ENCODE results near the gene ANKRD55. TPM values are rescaled to one million over a fixed set of nuclear protein-coding genes. Genes with fewer than 3 reads are reported as not detected.

Gene ANKRD55
- total RNA-seq, 2 experiments from 2014 or later, result not detected

- no peak overlapping the region for H3K27ac ChIP-seq (ENCODE audit: low read depth, low read length, poor library complexity, severe bottlenecking)
- no peak overlapping the region for H2AFZ ChIP-seq (ENCODE audit: low read length)
- H3K4me1 ChIP-seq (ENCODE audit: insufficient read depth, low read length, poor library complexity, severe bottlenecking), result no peaks in the 10 kb centered on the region
- H3K79me2 ChIP-seq (ENCODE audit: insufficient read depth, low read depth, low read length), result no peaks in the 10 kb centered on the region
- DNase-seq (ENCODE audit: low spot score), result no peak
- BruUV-seq (replicated peaks), result no TSS peak
- H3K9me3 ChIP-seq (ENCODE audit: low read length), result no peaks in the 10 kb centered on the region
- POLR2A ChIA-PET, result interaction anchor here (0.6 kb wide), 2 partner anchors 58 to 927 kb away, joined by 3 to 5 read pairs; no protein-coding TSS in a partner anchor
- H3K9me2 ChIP-seq (ENCODE audit: insufficient read depth, low read length), result no peaks in the 10 kb centered on the region
- H3K4me2 ChIP-seq (ENCODE audit: low read length), result no peak overlapping the region
- H3K36me3 ChIP-seq (ENCODE audit: insufficient read depth, low read length), result no peaks in the 10 kb centered on the region
- TF ChIP-seq, protein P1, sequence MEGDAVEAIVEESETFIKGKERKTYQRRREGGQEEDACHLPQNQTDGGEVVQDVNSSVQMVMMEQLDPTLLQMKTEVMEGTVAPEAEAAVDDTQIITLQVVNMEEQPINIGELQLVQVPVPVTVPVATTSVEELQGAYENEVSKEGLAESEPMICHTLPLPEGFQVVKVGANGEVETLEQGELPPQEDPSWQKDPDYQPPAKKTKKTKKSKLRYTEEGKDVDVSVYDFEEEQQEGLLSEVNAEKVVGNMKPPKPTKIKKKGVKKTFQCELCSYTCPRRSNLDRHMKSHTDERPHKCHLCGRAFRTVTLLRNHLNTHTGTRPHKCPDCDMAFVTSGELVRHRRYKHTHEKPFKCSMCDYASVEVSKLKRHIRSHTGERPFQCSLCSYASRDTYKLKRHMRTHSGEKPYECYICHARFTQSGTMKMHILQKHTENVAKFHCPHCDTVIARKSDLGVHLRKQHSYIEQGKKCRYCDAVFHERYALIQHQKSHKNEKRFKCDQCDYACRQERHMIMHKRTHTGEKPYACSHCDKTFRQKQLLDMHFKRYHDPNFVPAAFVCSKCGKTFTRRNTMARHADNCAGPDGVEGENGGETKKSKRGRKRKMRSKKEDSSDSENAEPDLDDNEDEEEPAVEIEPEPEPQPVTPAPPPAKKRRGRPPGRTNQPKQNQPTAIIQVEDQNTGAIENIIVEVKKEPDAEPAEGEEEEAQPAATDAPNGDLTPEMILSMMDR (conservative IDR thresholded peaks at IDR 0.05; ENCODE audit: low read length), result no peak
- no peak for TF ChIP-seq EZH2phosphoT487 (IDR thresholded peaks at IDR 0.05; ENCODE audit: borderline replicate concordance, low read depth, low read length)
- intact Hi-C loops (cut with micrococcal nuclease; ENCODE audit: unreplicated experiment), result no loop called here
- CTCF ChIA-PET (ENCODE audit: unreplicated experiment), result no interaction called here
- H3K4me3 ChIP-seq (ENCODE audit: low read depth, low read length, poor library complexity, severe bottlenecking), result no peak overlapping the region
- H4K20me1 ChIP-seq (ENCODE audit: insufficient read depth, low read length), result no peaks in the 10 kb centered on the region
Measured at GRCh38 chr5:56191656-56192055, 41.5 kb downstream of the ANKRD55 start.

DNA sequence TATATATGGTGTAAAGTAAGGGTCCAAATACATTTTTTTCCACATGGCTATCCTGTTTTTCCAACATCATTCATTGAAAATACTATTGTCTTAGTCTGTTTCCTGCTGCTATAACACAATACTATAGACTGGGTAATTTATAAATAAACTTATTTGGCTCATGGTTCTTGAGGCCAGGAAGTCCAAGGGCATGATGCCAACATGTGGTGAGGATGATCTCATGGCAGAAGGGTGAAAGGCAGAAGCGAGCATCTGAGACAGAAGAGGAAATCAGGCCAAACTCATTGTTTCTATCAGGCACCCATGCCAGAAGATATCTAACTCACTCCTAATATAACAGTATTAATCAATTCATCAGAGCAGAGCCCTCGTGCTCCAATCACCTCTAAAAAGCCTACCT lies 42.6 kb downstream of the ANKRD55 start:
- no TSS peak for BruUV-seq (replicated peaks)
- Histone ChIP-seq H2AFZ (ENCODE audit: low read length) (no peak overlapping the region), H3K9me2 (ENCODE audit: insufficient read depth, low read length) (no peaks in the 10 kb centered on the region), H3K9me3 (ENCODE audit: low read length) (no peaks in the 10 kb centered on the region), H3K79me2 (ENCODE audit: insufficient read depth, low read depth, low read length) (no peaks in the 10 kb centered on the region), H4K20me1 (ENCODE audit: insufficient read depth, low read length) (no peaks in the 10 kb centered on the region), H3K4me1 (ENCODE audit: insufficient read depth, low read length, poor library complexity, severe bottlenecking) (no peaks in the 10 kb centered on the region), H3K4me3 (ENCODE audit: low read depth, low read length, poor library complexity, severe bottlenecking) (no peak overlapping the region), H3K27ac (ENCODE audit: low read depth, low read length, poor library complexity, severe bottlenecking) (no peak overlapping the region), H3K36me3 (ENCODE audit: insufficient read depth, low read length) (no peaks in the 10 kb centered on the region), H3K4me2 (ENCODE audit: low read length) (no peak overlapping the region)
- intact Hi-C loops (cut with micrococcal nuclease; ENCODE audit: unreplicated experiment), result no loop called here
- DNase-seq (ENCODE audit: low spot score), result no peak
- CTCF ChIA-PET (ENCODE audit: unreplicated experiment), result no interaction called here
- TF ChIP-seq, protein P1 (conservative IDR thresholded peaks at IDR 0.05; ENCODE audit: low read length), result no peak
- no peak for TF ChIP-seq EZH2phosphoT487 (IDR thresholded peaks at IDR 0.05; ENCODE audit: borderline replicate concordance, low read depth, low read length)
- POLR2A ChIA-PET, result no interaction called here

GRCh38 chr5:56185768-56186311 lies 47.3 kb downstream of the ANKRD55 start:
- Histone ChIP-seq H3K4me3 (ENCODE audit: low read depth, low read length, poor library complexity, severe bottlenecking) (no peak overlapping the region), H2AFZ (ENCODE audit: low read length) (no peak overlapping the region), H3K9me2 (ENCODE audit: insufficient read depth, low read length) (no peaks in the 10 kb centered on the region), H3K4me1 (ENCODE audit: insufficient read depth, low read length, poor library complexity, severe bottlenecking) (no peaks in the 10 kb centered on the region), H3K79me2 (ENCODE audit: insufficient read depth, low read depth, low read length) (no peaks in the 10 kb centered on the region), H3K4me2 (ENCODE audit: low read length) (no peak overlapping the region), H4K20me1 (ENCODE audit: insufficient read depth, low read length) (no peaks in the 10 kb centered on the region), H3K36me3 (ENCODE audit: insufficient read depth, low read length) (no peaks in the 10 kb centered on the region), H3K27ac (ENCODE audit: low read depth, low read length, poor library complexity, severe bottlenecking) (no peak overlapping the region), H3K9me3 (ENCODE audit: low read length) (no peaks in the 10 kb centered on the region)
- ChIA-PET CTCF (ENCODE audit: unreplicated experiment) (no interaction called here), POLR2A (interaction anchor here (0.7 kb wide), 1 partner anchor 46 kb away, joined by 4 read pairs; no protein-coding TSS in a partner anchor)
- BruUV-seq (replicated peaks), result no TSS peak
- no peak for DNase-seq (ENCODE audit: low spot score)
- intact Hi-C loops (cut with micrococcal nuclease; ENCODE audit: unreplicated experiment), result no loop called here
- TF ChIP-seq EZH2phosphoT487 (IDR thresholded peaks at IDR 0.05; ENCODE audit: borderline replicate concordance, low read depth, low read length), result no peak
- TF ChIP-seq, protein P1 (conservative IDR thresholded peaks at IDR 0.05; ENCODE audit: low read length), result no peak
